ENCODE data around the gene ATP1B3.
"Not testable (repeated sequence)": the region's sequence is repeated elsewhere in the genome, so short reads cannot be mapped to it uniquely, and the experiment has no call there.

The ATP1B3 gene

GRCh38 chr3:141876381-141876890 is at the start of gene ATP1B3:
ATP1B3 (plus strand) TSS chr3:141876643; CDS start chr3:141876802, 159 bp downstream.
- in situ Hi-C loops (cut with HindIII; ENCODE audit: low sequenced_read_pairs), result no loop called here

GRCh38 chr3:141828487-141828886 is 48.0 kb upstream of the ATP1B3 start:
- in situ Hi-C loops (cut with HindIII; ENCODE audit: low sequenced_read_pairs), result no loop called here

- in situ Hi-C loops (cut with HindIII; ENCODE audit: low sequenced_read_pairs), result no loop called here
Observed at GRCh38 chr3:141828890-141829289, 47.6 kb upstream of the ATP1B3 start.

GRCh38 chr3:141830508-141830907 is 45.9 kb upstream of the ATP1B3 start:
- in situ Hi-C loops (cut with HindIII; ENCODE audit: low sequenced_read_pairs), result no loop called here

- in situ Hi-C loops (cut with HindIII; ENCODE audit: low sequenced_read_pairs), result no loop called here
Observed at GRCh38 chr3:141834292-141834691, 42.2 kb upstream of the ATP1B3 start.

GRCh38 chr3:141835557-141836229 is 40.8 kb upstream of the ATP1B3 start:
- in situ Hi-C loops (cut with HindIII; ENCODE audit: low sequenced_read_pairs), result no loop called here

- in situ Hi-C loops (cut with HindIII; ENCODE audit: low sequenced_read_pairs), result no loop called here
Observed at GRCh38 chr3:141839389-141839788, 37.1 kb upstream of the ATP1B3 start.

- in situ Hi-C loops (cut with HindIII; ENCODE audit: low sequenced_read_pairs), result no loop called here
Observed at GRCh38 chr3:141840737-141841544, 35.5 kb upstream of the ATP1B3 start.

GRCh38 chr3:141844108-141844507 is 32.3 kb upstream of the ATP1B3 start:
- in situ Hi-C loops (cut with HindIII; ENCODE audit: low sequenced_read_pairs), result no loop called here

- in situ Hi-C loops (cut with HindIII; ENCODE audit: low sequenced_read_pairs), result no loop called here
Observed at GRCh38 chr3:141844812-141845211, 31.6 kb upstream of the ATP1B3 start.

GRCh38 chr3:141845407-141846049 is 30.9 kb upstream of the ATP1B3 start:
- in situ Hi-C loops (cut with HindIII; ENCODE audit: low sequenced_read_pairs), result no loop called here

- in situ Hi-C loops (cut with HindIII; ENCODE audit: low sequenced_read_pairs), result no loop called here
Observed at GRCh38 chr3:141846050-141846433, 30.4 kb upstream of the ATP1B3 start.

GRCh38 chr3:141848159-141848748 is 28.2 kb upstream of the ATP1B3 start:
- in situ Hi-C loops (cut with HindIII; ENCODE audit: low sequenced_read_pairs), result not testable (repeated sequence)

- in situ Hi-C loops (cut with HindIII; ENCODE audit: low sequenced_read_pairs), result no loop called here
Observed at GRCh38 chr3:141849056-141849815, 27.2 kb upstream of the ATP1B3 start.

GRCh38 chr3:141851411-141851810 is 25.0 kb upstream of the ATP1B3 start:
- in situ Hi-C loops (cut with HindIII; ENCODE audit: low sequenced_read_pairs), result loop anchor here (5.0 kb wide), 1 partner anchor 74 kb away; no protein-coding TSS in a partner anchor

GRCh38 chr3:141853081-141853601 is 23.3 kb upstream of the ATP1B3 start:
- in situ Hi-C loops (cut with HindIII; ENCODE audit: low sequenced_read_pairs), result loop anchor here (5.0 kb wide), 1 partner anchor 76 kb away; no protein-coding TSS in a partner anchor

GRCh38 chr3:141853629-141854168 is 22.7 kb upstream of the ATP1B3 start:
- in situ Hi-C loops (cut with HindIII; ENCODE audit: low sequenced_read_pairs), result loop anchor here (5.0 kb wide), 1 partner anchor 76 kb away; no protein-coding TSS in a partner anchor

- in situ Hi-C loops (cut with HindIII; ENCODE audit: low sequenced_read_pairs), result loop anchor here (5.0 kb wide), 1 partner anchor 77 kb away; no protein-coding TSS in a partner anchor
Observed at GRCh38 chr3:141854599-141854998, 21.8 kb upstream of the ATP1B3 start.

GRCh38 chr3:141858312-141858711 is 18.1 kb upstream of the ATP1B3 start:
- in situ Hi-C loops (cut with HindIII; ENCODE audit: low sequenced_read_pairs), result no loop called here

- in situ Hi-C loops (cut with HindIII; ENCODE audit: low sequenced_read_pairs), result no loop called here
Observed at GRCh38 chr3:141859651-141860050, 16.8 kb upstream of the ATP1B3 start.

Data from endothelial cell of hepatic sinusoid (primary cell).